ENCODE measurements around the gene FBXO42.

DNA sequence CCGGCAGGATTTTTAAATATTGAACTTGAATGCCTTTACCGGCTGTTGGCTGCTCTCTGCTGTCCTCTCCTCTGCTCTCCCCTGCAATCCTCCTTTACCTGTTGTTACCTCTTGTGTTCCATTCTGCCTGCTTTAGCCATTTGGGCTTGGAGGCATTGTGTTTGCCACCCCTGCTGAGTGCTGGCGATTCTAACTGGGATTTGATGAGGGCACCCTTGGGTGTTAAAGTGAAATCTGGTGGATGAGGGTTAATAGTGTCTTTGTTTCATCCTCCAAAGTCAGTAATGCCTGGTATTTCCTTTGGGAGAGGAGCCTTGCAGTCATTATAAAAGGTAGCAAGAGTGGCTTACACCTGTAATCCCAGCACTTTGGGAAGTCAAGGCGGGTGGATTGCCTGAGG is 24.7 kb upstream of the FBXO42 start:
- TF ChIP-seq POLR2AphosphoS5 (IDR thresholded peaks at IDR 0.05) (no peak), POLR2A (IDR thresholded peaks at IDR 0.05; ENCODE audit: low read depth) (no peak)
- TF ChIP-seq, protein P1, sequence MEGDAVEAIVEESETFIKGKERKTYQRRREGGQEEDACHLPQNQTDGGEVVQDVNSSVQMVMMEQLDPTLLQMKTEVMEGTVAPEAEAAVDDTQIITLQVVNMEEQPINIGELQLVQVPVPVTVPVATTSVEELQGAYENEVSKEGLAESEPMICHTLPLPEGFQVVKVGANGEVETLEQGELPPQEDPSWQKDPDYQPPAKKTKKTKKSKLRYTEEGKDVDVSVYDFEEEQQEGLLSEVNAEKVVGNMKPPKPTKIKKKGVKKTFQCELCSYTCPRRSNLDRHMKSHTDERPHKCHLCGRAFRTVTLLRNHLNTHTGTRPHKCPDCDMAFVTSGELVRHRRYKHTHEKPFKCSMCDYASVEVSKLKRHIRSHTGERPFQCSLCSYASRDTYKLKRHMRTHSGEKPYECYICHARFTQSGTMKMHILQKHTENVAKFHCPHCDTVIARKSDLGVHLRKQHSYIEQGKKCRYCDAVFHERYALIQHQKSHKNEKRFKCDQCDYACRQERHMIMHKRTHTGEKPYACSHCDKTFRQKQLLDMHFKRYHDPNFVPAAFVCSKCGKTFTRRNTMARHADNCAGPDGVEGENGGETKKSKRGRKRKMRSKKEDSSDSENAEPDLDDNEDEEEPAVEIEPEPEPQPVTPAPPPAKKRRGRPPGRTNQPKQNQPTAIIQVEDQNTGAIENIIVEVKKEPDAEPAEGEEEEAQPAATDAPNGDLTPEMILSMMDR (IDR thresholded peaks at IDR 0.05): no peak

Data from esophagus muscularis mucosa (tissue), 3 donors.